Lower leg skin (tissue), 3 donors: ENCODE measurements around the gene SYTL2.

Experiments used
- POLR2A ChIP-seq, 2 donors: fragments of 450-650 bp; IDR thresholded peaks; one replicate each; pipeline ENCODE4 v1.6.1; 2016 to 2017; ENCODE audit warnings: antibody characterized with exemption in 2 of 2, mild to moderate bottlenecking in 1 of 2, moderate library complexity in 1 of 2
- TF ChIP-seq, protein P1 (sequence below), 3 donors: fragments of 450-650 bp; IDR thresholded peaks; one replicate each; pipeline ENCODE4 v1.5.1; 2016; ENCODE audit warnings: antibody characterized with exemption in 3 of 3, mild to moderate bottlenecking in 3 of 3, moderate library complexity in 2 of 3

DNA sequence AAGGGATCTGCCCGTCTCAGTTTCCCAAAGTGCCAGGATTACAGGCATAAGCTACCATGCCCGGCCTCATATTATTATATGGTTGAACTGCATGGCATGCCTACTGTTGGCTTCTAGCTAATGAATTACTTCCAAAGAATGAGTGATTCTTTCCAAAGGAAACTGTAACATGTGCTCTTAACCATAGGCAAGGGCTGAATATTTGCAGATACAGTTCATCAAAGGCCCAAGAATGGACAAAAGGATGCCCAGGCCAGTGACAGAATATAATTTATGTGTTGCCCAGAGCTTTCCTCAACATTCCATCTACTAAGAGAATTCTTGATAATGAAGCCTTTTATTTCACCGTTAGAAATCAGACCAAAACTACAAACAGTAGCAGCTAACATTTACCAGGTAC is 98.0 kb downstream of the SYTL2 start:
- TF ChIP-seq, protein P1, sequence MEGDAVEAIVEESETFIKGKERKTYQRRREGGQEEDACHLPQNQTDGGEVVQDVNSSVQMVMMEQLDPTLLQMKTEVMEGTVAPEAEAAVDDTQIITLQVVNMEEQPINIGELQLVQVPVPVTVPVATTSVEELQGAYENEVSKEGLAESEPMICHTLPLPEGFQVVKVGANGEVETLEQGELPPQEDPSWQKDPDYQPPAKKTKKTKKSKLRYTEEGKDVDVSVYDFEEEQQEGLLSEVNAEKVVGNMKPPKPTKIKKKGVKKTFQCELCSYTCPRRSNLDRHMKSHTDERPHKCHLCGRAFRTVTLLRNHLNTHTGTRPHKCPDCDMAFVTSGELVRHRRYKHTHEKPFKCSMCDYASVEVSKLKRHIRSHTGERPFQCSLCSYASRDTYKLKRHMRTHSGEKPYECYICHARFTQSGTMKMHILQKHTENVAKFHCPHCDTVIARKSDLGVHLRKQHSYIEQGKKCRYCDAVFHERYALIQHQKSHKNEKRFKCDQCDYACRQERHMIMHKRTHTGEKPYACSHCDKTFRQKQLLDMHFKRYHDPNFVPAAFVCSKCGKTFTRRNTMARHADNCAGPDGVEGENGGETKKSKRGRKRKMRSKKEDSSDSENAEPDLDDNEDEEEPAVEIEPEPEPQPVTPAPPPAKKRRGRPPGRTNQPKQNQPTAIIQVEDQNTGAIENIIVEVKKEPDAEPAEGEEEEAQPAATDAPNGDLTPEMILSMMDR (IDR thresholded peaks at IDR 0.05): no peak
- no peak for TF ChIP-seq POLR2A (IDR thresholded peaks at IDR 0.05)
